Choroid plexus epithelial cell (primary cell): ENCODE results near the gene AEBP1.
"Not testable (repeated sequence)": the region's sequence is repeated elsewhere in the genome, so short reads cannot be mapped to it uniquely, and the experiment has no call there.

Experiments
- DNase-seq: peaks from one replicate; pipeline ENCODE4 v3.0.0-alpha.2; 2010; ENCODE audit warnings: low read depth
- H3K4me3 ChIP-seq: 2 replicates; pipeline ENCODE4 v1.5.1; 2011; ENCODE audit warnings: low read depth, mild to moderate bottlenecking, control low read depth, low read length, moderate library complexity
- CTCF ChIP-seq: conservative IDR thresholded peaks from 2 replicates; pipeline ENCODE4 v1.5.1; 2011; ENCODE audit warnings: low read depth, mild to moderate bottlenecking, control low read depth, inconsistent platforms, low read length, moderate library complexity

Gene AEBP1

DNA sequence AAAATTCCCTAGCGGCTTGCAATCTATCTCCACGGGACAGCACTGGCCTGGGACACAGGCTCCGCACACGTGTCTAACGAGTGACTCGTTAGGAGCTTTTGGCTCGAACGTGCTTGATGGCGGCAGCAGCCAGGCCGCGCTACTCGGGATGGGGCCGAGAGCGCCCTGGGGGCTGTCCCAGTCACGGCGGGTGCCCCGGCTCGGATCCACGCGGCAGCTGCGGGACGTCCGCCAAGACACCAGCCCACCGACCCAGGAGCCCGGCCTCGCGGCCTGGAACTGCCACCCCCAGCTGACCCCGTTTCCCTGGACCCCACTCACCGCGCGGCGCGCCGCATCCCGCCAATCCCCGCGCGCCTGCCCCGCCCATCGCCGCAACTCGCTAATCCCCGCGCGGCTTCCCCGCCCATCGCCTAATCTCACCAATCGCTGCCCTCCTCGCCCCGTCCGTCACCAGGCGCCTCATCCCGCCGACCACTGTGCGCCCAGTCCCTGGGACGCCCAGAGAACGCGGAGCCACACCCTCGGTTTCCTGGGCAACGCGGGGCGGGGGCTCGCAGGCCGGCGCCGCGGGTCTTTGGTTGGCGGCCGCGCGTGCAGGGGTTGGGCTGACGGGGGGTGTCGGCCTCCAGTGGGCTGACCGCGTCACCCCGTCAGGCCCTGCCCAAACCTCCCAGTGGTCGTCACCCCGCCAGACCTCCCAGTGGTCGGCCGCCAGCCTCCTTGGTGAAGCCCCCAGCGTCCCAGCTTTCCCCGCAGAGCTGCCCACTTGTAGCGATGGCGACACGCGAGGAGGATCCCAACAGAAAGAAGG lies 19.3 kb downstream of the AEBP1 start, which contains the start of gene POLD2:
POLD2 (minus strand) TSS at position 359 of the 814 bp plus-strand sequence. CDS start 1,495 bp downstream, outside the sequence.
- no peak for TF ChIP-seq CTCF
- H3K4me3 ChIP-seq, result peak within 1 kb of the TSS; percentile 85
- DNase-seq, result peak; percentile 97

DNA sequence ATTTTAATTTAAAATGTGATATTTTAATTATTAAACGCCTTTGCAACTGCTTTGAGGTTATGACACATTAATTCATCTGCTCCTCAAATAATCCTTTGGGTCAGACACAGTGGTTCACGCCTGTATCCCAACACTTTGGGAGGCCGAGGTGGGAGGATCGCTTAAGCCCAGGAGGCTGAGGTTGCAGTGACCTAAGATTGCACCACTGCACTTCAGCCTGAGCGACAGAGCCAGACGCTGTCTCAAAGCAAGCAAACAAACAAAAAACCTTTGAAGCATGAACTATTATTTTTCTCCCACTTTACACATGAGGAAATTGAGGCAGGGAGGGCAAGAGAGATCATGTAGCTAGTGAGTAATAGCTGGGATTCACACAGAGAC lies 20.7 kb downstream of the AEBP1 start:
- no peak for TF ChIP-seq CTCF
- H3K4me3 ChIP-seq, result no peak overlapping the region
- DNase-seq, result no peak

GRCh38 chr7:44126574-44126973 lies 22.4 kb downstream of the AEBP1 start:
- DNase-seq, H3K4me3 ChIP-seq: not testable (repeated sequence)

DNA sequence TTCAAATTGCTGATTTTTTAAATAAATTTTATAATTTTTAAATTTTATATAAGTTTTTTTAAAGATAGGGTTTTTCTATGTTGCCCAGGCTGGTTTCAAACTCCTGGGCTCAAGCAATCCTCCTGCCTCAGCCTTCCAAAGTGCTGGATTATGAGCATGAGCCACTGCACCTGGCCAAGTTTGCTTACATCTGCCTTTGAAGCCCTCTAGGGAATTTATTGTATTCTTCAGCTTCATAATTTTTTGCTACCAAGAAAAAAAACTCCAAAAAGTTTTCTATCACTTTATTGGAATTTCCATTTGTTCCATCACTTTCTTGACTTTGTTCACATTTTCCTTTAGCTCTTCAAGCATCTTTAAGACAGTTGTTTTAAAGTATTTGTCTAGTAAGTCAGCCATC lies 23.0 kb downstream of the AEBP1 start:
- TF ChIP-seq CTCF, result no peak
- no peak for DNase-seq
- no peak overlapping the region for H3K4me3 ChIP-seq

- no peak for DNase-seq
- no peak for TF ChIP-seq CTCF
- H3K4me3 ChIP-seq, result no peak overlapping the region
Measured at GRCh38 chr7:44128721-44129582, 24.8 kb downstream of the AEBP1 start.

GRCh38 chr7:44131173-44132029 lies 27.3 kb downstream of the AEBP1 start:
- H3K4me3 ChIP-seq, result no peak overlapping the region
- DNase-seq, result peak; percentile 38
- TF ChIP-seq CTCF, result peak; percentile 57

DNA sequence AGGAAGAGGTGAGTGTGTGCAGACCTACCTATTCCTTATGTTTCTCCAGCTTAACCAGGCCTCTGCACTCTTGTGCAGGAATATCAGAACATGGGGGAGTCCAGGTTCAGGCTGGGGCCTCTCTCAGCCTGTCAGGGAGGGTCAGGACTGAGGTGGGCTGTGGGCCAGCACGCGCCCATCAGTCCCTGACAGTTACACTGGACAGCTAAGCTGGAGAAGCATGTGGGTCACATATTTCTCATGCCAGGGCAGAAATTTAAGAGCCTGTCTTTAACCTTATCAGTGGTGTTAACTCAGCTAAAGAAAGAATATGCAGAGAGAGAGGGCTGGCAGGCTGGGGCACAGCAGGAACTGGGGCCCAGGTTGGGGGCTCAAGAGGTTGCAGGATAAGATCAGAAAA lies 27.9 kb downstream of the AEBP1 start:
- H3K4me3 ChIP-seq, result no peak overlapping the region
- DNase-seq, result peak; percentile 51
- no peak for TF ChIP-seq CTCF
